Stimulated activated CD4-positive, alpha-beta T cell treated with anti-CD3 and anti-CD28 coated beads, Interleukin-12 subunit alpha, Interleukin-12 subunit beta, amount 100 ng/mL, for 4 hours (primary cell): ENCODE measurements around the gene MAL.
"Not testable (repeated sequence)": the region's sequence is repeated elsewhere in the genome, so short reads cannot be mapped to it uniquely, and the experiment has no call there.

Experiments used
- DNase-seq: peaks from one replicate; pipeline ENCODE4 v3.0.0-alpha.2; 2020

Gene MAL

DNA sequence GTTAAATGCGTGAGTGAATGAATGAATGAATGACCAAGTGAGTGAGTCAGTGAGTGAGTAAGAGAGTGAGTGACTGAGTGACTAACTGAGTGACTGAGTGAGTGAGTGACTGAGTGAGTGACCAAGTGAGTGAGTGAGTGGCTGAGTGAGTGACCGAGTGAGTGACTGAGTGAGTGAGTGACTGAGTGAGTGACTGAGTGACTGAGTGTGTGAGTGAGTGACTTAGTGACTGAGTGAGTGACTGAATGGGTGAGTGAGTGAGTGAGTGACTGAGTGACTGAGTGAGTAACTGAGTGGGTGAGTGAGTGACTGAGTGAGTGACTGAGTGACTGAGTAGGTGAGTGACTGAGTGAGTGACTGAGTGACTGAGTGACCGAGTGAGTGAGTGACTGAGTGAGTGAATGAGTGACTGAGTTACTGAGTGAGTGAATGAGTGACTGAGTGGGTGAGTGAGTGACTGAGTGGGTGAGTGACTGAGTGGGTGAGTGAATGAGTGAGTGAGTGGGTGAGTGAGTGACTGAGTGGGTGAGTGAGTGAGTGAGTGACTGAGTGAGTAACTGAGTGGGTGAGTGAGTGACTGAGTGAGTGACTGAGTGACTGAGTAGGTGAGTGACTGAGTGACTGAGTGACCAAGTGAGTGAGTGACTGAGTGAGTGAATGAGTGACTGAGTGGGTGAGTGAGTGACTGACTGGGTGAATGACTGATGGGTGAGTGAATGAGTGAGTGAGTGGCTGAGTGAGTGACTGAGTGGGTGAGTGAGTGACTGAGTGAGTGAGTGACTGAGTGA, 11.3 kb downstream of the MAL start:
- no peak for DNase-seq

DNA sequence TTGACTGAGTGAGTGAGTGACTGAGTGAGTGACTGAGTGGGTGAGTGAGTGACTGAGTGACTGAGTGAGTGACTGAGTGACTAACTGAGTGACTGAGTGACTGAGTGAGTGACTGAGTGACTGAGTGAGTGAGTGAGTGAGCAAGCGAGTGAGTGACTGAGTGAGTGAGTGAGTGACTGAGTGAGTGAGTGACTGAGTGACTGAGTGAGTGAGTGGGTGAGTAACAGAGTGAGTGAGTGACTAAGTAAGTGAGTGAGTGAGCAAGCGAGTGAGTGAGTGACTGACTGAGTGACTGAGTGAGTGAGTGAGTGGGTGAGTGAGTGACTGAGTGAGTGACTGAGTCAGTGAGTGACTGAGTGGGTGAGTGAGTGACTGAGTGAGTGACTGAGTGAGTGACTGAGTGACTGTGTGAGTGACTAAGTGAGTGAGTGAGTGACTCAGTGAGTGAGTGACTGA, 11.9 kb downstream of the MAL start:
- DNase-seq = no peak

DNA sequence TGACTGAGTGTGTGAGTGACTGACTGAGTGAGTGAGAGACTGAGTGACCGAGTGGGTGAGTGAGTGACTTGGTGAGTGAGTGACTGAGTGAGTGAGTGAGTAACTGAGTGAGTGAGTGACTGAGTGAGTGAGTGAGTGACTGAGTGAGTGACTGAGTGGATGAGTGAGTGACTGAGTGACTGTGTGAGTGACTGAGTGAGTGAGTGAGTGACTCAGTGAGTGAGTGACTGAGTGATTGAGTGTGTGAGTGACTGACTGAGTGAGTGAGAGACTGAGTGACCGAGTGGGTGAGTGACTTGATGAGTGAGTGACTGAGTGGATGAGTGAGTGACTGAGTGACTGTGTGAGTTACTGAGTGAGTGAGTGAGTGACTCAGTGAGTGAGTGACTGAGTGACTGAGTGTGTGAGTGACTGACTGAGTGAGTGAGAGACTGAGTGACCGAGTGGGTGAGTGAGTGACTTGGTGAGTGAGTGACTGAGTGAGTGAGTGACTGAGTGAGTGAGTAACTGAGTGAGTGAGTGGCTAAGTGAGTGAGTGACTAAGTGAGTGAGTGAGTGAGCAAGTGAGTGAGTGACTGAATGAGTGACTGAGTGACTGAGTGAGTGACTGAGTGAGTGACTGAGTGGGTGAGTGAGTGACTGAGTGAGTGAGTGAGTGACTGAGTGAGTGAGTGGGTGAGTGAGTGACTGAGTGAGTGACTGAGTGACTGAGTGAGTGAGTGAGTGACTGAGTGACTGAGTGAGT, 12.5 kb downstream of the MAL start:
- DNase-seq = not testable (repeated sequence)

DNA sequence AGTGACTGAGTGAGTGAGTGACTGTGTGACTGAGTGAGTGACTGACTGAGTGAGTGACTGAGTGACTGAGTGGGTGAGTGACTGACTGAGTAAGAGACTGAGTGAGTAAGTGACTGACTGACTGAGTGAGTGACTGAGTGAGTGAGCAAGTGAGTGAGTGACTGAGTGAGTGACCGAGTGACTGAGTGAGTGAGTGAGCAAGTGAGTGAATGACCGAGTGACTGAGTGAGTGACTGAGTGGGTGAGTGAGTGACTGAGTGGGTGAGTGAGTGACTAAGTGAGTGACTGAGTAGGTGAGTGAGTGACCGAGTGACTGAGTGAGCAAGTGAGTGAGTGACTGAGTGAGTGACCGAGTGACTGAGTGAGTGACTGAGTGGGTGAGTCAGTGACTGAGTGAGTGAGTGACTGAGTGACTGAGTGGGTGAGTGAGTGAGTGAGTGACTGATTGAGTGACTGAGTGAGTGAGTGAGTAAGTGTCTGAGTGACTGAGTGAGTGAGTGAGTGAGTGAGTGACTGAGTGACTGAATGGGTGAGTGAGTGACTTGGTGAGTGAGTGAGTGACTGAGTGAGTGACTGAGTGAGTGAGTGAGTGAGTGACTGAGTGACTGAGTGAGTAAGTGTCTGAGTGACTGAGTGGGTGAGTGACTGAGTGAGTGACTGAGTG, 13.3 kb downstream of the MAL start:
- no peak for DNase-seq

DNA sequence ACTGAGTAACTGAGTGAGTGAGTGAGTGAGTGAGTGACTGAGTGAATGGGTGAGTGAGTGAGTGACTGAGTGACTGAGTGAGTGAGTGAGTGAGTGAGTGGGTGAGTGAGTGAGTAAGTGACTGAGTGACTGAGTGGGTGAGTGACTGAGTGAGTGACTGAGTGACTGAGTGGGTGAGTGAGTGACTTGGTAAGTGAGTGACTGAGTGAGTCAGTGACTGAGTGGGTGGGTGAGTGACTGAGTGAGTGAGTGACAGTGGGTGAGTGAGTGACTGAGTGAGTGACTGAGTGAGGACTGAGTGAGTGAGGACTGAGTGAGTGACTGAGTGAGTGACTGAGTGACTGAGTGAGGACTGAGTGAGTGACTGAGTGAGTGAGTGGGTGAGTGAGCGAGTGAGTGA, 13.9 kb downstream of the MAL start:
- DNase-seq = no peak

DNA sequence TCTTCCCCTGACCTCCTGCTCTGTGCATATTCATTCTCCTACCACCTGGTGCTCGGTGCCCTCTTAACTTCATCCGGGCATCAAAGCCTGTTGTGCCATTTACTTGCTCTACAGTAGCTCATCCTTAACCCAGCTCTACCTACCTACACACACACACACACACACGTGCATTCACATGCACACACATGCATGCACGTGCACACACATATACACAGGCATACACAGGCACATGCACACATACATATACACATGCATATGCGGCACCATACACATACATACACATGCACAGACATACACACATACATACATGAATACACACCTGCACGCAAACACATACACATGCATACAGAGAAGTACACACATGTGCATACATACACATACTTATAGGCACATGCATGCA, 14.5 kb downstream of the MAL start:
- DNase-seq = no peak

DNA sequence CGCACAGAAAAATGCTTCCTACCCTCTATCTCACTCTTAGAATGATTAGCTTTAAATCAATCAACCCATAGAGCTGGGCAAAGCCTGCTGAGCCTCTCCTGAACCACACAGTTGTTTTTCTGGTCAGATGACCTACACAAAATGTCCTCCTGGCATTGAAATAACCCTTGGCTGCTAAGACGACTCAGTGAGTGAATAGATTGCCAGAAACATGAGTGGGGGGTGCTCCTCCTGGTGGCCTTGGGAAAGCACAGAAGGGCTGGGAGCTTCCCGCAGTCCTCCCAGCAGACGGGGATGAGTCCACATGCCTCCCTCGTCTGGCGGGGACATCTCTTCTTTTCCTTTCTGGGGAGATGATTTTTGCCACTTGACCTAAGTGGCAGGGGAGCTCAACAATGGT, 14.9 kb downstream of the MAL start:
- DNase-seq = no peak

DNA sequence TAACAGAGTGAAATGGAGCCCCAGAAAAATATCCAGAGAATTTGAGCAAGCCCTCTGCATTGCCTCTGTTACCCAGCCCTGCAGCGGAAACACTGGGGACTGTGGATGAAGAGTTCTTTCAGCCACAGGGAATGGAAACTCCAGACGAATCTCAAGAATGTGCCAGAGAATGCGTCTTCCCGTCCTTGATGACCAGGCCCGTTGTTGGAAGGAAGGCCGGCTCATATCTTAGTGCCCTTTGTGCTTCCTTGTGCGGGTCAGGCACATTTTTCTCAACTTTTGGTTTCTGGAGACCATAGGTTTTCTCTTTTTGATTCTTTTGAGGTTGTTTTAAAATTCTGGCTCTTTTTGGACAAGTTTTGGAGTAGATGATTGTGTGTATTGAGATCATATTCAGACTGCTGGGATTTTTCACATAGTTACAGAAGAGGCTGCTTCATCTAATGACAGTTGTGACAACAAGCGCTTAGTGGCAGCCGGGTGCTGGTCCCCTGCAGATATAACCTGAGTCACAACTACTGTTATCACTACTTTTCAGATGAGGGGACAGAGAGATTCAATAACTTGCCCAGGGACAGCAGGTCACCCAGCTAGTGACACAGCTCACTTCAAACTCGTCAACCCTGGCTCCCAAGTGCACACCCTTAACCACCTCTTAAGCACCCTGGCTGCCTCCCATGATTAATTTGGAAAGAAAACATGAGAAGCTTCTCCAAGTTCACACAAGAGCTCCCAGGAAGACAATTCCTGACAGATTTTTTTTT, 15.7 kb downstream of the MAL start:
- DNase-seq = no peak

DNA sequence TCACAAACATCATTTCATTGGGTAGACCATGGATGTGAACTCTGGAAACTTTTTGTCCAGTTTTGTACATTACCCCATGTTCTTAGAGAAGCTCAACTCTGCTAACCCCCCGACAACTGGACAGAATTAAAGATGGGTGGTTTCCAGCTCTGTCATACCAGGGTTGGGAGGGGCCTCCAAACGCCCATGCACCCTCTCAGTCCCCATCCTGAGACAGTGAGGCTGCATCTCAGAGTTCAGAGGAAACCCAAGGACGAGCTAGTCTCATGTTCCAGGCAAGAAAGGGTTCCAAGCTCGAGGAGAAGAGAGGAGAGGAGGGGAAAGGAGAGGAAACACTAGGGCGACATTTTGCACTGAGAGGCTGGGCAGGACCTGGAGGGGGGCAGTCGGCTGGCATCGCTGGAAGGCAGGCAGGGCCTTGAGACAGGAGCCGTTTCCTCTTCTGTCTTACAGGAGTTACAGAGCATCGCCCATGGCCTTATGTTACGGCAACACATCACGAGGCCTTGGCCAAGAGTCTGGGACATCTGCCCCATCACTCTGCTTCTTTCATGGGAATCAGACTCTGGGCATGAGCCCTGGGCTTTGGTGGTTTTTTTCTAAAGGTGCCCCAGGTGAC, 16.4 kb downstream of the MAL start:
- DNase-seq = no peak

DNA sequence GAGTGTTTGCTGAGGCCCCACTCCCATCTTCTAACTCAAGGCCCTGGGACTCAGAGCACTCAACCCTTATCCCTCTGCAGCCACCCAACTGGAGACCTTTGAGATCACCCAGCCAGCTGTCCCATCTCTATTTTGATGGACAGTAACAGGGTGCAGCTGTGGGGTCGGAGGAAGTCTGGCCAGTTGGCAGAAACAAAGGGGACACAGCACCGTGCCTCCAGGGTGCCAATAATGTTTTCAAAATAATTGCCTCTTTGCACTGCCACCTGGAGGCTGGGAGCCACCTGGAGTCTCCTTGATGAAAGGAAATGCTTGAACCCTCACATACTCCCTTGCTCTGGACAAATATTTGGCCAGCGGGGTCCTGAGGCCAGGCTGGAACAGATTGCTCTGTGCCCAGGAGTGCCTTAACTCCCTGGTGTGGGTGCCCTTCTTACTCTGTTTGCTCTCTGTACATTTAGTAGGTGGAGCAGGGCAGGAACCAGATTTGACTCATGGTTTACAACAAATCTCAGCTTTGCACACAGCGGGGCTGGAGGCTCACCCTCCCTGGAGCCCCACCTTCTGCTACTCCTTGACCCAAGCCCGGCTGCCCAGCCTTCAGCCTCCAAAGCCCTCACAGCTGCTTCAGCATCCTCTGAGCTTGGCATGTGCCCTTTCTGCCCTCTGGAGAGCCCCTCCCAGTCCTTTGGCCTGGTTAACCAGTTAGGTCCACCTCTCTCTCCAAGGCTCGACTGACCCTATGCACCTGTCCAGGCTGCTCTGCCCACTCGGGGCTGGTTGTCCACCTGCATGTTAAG, 17.2 kb downstream of the MAL start:
- no peak for DNase-seq

DNA sequence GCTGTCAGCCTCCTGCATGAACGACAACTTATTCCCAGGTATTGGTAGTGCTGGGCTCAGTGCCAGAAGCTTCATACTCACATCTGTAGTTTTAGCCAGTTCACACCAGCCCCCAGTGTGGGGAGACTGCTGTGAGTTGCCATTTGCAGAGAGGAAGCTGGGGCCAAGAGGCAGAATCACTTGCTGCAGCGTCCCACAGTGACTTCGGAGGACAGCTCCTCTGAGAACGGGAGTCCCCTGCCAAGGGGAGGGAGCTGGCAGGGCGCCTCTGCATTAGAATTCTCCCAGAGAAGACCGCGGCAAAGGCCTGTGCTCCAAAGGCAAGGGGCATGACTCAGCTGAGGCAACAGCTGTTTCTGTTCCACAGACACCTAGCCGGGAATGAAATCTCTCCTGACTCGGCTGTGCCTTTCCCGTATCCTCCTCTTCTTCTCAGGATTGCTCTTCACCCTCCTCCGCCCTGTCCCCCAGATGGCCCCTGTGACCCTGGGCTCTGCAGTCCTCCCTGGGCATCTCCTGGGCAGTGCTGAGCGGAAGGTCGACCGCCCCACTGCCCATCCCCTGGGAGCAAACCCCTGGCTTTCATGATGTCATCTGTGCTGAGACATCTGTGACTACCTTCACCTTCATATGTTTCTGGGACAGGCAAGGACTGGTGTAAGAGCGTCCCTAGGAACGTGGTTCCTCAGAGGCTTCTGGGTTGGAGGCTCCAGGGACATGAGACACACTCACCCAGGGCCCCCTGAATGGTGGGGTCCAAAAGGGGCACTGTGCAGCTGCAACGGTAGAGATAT, 18.0 kb downstream of the MAL start:
- no peak for DNase-seq

DNA sequence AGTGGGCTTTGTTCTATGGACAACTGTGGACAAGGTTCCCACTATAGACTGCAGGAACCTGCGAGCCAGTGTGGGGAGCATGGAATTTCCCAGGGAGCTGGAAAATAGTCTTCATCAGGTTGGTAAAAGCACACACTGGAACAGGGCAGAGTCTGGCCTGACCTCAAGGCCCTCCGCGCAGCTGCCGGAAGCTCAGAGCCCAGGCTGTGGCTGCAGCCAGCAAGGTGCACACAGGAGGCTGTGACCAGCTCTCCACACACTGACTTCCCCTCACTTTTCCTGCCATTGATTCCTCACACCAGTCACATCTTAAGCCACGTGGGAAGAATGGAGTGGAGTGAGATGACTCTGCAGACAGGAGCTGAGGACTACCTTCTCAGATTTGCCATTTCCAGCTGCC, 19.1 kb downstream of the MAL start:
- DNase-seq = no peak

DNA sequence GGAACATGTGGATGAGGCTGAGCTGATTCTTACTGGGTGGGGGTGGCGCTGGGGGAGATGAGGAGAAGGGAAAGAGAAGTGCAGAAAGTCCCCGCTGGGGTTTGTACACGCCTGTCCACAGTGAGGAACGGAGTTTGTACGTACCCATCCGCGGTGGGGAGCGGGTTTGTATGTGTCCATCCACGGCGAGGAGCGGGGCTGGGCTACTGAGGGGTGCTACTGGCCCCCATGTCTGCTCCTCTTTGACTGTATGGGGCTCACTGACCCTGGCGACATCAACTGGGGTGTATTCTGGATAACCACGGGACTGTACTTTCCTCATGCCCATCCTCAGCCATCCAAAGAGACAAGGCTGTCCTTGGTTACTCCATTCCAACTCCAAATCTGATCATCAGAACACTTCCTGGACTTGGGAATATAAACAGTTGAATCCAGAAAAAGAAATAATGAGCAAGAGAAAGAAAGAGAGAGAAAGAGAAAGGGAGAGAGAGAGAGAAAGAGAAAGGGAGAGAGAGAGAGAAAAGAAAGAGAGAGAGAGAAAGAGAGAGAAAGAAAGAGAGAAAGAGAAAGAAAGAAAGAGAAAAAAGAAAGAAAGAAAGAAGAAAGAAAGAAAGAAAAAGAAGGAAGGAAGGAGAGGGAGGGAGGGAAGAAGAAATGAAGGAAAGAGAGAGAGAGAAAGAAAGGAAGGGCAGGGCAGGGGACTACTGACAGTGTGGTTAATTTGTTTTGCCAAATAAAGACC, 21.0 kb downstream of the MAL start:
- no peak for DNase-seq

DNA sequence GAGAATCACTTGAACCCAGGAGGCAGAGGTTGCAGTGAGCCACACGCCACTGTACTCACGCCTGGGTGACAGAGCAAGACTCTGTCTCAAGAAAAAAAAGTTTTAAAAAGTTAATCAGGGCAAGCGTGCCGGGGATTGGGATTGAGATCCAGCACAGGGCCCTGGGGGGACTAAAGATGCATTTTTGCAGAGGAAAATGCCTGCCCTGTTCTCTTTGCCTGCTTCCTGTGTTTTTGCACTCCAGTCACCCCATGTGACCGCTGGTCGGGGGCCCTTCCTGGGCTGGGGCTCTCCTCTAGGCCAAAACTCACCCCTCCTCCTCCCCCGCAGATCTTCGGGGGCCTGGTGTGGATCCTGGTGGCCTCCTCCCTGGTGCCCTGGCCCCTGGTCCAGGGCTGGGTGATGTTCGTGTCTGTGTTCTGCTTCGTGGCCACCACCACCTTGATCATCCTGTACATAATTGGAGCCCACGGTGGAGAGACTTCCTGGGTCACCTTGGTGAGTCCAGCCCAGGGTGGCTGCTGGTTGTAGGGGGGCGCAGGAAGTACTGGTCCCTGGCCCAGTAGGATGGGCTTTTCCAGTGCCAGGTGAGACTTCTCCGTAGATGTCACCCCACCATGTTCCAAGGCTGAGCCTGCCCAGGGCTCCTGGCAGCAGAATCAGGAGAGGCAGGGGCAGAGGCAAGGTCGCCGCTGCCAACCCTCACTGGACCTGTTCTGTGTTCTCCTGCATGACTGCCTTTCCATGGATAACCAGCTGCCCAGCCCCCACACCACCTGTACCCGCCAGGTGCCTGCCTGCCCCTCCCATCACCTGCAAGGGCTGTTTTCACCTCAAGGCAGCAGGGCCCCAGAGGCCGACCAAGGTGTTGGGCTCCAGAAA, 22.4 kb downstream of the MAL start:
- no peak for DNase-seq

DNA sequence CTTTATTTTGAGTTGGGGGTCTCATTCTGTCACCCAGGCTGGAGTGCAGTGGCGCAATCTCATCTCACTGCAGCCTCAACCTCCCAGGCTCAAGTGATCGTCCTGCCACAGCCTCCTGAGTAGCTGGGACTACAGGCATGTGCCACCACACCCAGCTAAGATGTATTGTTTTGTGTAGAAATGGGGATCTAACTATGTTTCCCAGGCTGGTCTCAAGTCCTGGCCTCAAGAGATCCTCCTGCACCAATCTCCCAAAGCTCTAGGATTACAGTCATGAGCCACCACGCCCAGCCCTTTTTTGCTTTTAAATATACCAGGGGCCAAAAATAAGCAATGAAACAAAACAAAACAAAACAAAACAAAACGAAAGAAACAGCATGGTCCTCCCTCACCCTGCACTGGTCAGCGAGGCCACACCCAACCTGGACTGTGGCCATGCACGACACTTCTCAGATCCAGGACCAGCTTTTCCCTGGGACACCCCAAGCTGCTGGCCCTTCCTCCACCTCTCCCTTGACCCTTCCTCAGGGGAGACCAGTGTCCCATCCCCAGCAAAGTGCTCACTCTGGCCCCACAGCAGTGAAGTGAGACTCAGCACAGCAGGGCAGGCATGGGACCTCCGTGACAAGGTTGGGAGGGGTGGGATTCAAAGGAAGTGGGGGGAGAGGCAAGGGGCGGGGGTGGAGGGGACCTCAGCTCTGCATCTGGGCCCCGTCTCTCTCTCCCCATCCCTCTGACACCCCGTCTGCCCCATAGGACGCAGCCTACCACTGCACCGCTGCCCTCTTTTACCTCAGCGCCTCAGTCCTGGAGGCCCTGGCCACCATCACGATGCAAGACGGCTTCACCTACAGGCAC, 23.5 kb downstream of the MAL start:
- DNase-seq = no peak

DNA sequence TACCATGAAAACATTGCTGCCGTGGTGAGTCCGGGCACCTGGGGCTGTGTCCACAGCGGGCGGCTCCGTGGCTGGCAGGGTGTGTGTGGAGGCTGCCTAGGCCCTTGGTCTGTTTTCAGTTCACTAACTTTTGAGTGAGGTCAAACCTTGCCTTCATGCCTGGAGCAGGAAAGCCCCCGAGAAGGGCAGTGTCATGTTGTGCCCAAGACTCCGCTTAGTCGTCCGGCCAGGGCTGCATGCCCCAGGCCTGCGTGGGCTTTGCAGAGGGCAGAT, 24.1 kb downstream of the MAL start:
- no peak for DNase-seq

DNA sequence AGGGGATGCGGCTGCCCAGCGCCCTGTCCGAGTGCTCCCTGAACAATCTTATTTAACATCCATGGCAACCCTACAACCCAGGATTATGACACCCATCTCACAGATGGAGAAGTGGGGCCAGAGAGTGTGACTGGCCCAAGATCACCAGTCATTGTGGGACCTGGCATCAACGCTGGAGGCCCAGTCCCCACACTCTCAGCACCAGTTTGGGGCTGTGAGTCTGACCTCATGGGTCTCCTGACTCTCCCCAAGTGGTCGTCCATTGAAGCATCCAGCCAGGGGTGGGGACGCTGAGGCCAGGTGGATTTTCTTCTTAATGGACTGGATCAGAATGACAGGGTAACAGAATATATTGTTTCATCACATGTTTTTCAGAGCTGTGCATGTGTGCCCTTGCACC, 24.5 kb downstream of the MAL start:
- no peak for DNase-seq
